Activated T-cell treated with anti-CD3 and anti-CD28 coated beads, Interleukin-2, amount 50 U/mL, for 48 hours (primary cell): ENCODE data around the gene CAB39.
"Not testable (repeated sequence)": the region's sequence is repeated elsewhere in the genome, so short reads cannot be mapped to it uniquely, and the experiment has no call there.

Source experiments
- DNase-seq, 2 experiments: peaks; one replicate each; pipeline ENCODE4 v3.0.0-alpha.2; 2020

Gene CAB39

DNA sequence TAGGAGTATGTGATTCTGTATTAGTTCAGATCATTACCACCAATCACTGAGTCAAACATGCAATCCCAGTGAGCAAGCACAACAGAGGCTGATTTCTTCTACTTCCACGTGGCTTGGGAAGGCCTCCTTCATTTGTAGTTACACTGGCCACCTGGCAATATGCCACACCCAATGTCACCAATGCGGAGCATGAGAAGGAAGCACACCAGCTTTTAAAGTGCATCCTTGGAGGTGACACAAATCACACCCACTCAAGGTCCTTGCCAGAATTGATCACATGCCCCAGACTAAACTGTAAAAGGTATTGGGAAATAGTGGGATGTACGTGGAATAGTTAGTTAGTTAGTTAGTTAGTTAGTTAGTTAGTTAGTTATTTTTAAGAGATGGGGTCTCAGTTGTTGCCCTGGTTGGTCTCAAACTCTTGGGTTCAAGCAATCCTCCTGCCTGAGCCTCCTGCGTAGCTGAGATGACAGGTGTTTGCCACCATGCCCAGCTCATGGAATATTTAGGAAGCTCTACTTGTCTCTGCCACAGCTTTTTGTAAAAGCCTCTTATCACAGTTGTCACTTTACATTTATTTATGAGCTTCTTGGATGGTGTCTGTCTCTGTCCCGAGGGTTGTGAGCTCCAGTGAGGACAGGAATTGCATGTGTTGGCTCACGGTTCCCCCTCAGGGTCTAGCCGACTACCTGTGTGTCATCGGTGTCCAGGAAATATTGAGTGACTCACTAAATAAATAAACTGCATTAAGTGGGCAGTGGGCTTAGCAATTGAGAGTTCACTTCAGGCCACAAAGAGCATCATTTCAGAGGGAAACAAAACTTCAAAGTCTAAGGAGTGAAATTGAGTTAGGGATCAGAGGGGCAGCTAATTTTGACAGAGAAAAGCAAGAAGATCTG lies 28.1 kb upstream of the CAB39 start:
- DNase-seq = no peak

DNA sequence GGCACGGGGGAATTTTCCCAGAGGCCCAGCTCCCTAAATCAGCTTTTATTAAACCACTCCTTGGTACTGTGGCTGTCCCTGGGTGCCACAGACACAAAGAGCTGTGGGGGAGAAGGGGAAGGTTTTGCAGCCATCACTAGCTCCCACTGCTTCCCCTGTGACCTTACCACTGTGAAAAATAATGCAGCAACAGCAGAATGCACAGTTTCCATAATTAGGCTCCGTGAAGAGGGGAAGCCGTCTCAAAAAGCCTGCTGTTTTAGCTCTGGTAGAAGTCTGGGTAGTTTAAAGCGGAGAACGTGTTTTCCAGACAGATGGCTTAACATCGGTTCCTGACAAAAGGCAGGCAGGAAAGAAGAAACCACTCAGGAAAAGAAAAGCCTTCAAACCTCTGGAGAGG lies 27.5 kb upstream of the CAB39 start:
- no peak for DNase-seq

GRCh38 chr2:230687498-230687897 lies 25.1 kb upstream of the CAB39 start:
- DNase-seq = no peak

DNA sequence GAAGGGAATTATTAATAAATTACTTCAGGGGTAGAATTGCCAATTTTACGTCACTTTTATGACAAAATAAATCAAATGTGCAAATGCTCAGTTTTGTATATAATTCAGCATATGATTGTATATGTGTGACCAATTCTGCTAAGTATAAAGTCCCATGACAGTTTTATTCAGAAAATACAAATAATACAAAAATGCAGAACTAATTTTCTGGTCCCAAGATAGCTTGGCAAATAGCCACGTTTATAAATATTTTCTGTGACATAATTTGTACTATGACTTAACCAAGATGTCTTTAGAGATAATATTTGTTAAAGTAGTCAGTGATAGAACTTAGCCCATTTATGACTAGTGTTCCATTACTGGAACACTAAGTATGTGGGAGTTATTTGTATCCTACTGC lies 24.2 kb upstream of the CAB39 start:
- no peak for DNase-seq

DNA sequence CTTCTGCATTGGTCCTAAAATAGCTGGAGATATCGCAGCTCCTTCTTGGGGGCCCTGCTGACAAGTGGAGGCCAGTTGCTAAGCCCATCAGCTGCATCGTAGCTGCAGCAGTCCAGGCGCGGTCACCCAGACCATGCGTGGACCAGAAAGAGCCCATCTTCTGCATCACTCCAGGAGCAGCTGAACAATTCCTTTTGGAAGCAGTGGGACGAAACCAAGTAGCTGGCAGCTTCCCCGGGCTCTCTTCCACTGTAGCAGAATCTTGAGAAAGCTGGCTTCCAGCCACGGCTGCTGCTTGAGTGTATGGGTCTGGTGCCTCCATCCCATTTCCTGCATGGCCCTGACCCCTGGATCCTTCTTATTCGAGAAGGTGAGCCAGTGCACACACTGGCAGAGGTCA lies 22.2 kb upstream of the CAB39 start:
- DNase-seq = no peak

DNA sequence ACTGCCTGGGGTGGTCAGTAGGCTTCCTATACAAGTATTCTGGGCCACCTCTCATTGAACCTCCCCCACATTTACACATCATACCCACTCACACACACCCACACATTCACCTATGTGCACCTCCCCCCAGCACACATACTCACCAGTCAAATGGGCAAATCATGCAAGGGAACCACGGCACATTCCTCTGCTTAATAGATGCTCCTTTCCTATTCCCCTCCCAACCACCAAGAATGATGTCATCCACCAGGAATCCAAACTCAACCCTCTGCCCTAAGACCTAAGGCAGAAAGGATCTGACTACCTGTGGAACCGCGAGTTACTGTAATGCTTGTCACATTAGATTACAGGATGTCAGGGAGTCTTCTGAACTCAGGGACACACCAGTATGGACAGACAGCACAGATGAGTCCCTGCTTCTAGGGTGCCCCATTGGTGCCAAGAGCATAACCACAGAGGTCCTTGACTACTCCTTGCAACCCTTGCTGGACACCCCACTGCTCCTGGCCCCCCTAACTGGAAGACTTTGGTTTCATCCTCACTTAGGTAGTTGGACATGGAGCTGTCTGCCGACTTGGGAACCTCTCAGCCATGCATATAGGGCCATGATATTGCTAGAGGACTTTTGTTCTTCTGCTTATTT lies 21.5 kb upstream of the CAB39 start:
- DNase-seq = no peak

- no peak for DNase-seq
Measured at GRCh38 chr2:230692760-230693159, 19.9 kb upstream of the CAB39 start.

GRCh38 chr2:230693411-230693810 lies 19.2 kb upstream of the CAB39 start:
- DNase-seq = no peak

GRCh38 chr2:230694241-230694640 lies 18.4 kb upstream of the CAB39 start:
- no peak for DNase-seq

- no peak for DNase-seq
Measured at GRCh38 chr2:230695551-230695950, 17.1 kb upstream of the CAB39 start.

- no peak for DNase-seq
Measured at GRCh38 chr2:230696670-230697069, 16.0 kb upstream of the CAB39 start.

GRCh38 chr2:230697676-230698075 lies 15.0 kb upstream of the CAB39 start:
- DNase-seq = no peak

GRCh38 chr2:230698753-230699152 lies 13.9 kb upstream of the CAB39 start:
- DNase-seq = not testable (repeated sequence)

- no peak for DNase-seq
Measured at GRCh38 chr2:230700447-230700846, 12.2 kb upstream of the CAB39 start.

DNA sequence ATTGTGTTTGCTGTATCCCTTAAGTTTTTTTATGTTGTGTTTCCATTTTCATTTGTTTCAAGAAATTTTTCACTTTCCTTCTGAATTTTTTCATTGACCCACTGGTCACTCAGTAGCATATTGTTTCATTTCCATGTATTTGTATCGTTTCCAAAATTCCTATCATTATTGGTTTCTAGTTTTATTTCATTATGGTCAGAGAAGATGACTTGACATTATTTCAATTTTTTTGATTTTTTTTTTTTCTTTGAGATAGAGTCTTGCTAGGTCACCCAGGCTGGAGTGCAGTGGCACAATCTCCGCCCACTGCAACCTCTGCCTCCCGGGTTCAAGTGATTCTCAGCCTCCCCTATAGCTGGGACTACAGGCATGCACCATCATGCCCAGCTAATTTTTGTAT lies 11.3 kb upstream of the CAB39 start:
- no peak for DNase-seq

GRCh38 chr2:230702457-230702856 lies 10.2 kb upstream of the CAB39 start:
- not testable (repeated sequence) for DNase-seq

- no peak for DNase-seq
Measured at GRCh38 chr2:230703514-230703913, 9.1 kb upstream of the CAB39 start.

- no peak for DNase-seq
Measured at GRCh38 chr2:230706053-230706521, 6.6 kb upstream of the CAB39 start.

GRCh38 chr2:230706966-230707365 lies 5.7 kb upstream of the CAB39 start:
- DNase-seq = no peak

DNA sequence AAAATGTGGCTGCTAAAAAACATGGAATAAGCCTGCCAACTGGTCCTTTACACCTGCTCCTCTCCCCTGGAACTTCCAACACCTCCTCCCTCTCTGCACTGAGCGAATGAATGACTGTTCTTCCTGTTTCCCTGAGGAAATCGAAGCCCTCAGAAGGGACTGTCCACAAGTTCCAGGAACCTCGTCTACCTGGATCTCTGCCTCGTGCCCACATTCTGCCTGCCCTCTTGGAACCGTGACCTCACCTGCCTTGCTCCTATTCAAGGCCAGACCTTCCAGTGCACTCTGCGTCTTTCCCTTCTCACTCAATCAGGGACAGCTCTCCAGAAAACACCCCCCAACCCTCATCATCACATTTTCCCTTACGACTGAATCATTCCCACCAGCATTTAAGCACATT lies 4.4 kb upstream of the CAB39 start:
- no peak for DNase-seq

GRCh38 chr2:230711224-230711623 lies 1.4 kb upstream of the CAB39 start:
- no peak for DNase-seq

GRCh38 chr2:230713331-230714135 lies 891 bp downstream of the CAB39 start:
- peak; percentile 71 to 73 for DNase-seq

- DNase-seq = no peak
Measured at GRCh38 chr2:230714136-230714480, 1.5 kb downstream of the CAB39 start.

GRCh38 chr2:230715201-230715600 lies 2.6 kb downstream of the CAB39 start:
- no peak for DNase-seq
